ENCODE results near the gene FOXL3. TPM values are rescaled to one million over a fixed set of nuclear protein-coding genes. Genes with fewer than 3 reads are reported as not detected.
A peak's percentile ranks its signal among the peaks of the same experiment; 100 is the strongest.

The FOXL3 gene
- total and polyA plus RNA-seq, 2 donors from 2014 or later: not detected

DNA sequence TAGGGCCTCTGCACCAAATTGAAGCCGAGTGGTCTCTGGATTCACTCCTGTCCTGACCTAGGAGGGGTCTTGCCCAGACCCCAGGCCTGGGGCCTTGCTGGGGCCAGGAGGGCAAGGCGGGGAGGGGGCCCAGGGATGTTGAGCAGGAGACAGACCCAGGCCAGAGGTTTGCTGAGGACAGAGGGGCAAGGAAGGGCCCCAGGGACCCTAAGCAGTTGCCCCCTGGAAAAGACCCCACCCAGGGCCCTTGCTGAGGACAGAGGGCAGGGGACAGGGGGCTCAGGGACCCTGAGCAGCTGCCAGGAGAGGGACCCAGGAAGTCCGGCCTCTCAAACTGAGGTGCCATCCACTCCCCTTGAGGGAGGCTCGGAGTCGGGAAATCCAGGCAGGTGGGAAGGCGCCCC, 32.7 kb downstream of the FOXL3 start:
- intact Hi-C loops (cut with DNase I): loop anchor here (10.0 kb wide), 1 partner anchor 312 kb away; no protein-coding TSS in a partner anchor
- H3K9me3 ChIP-seq (ENCODE audit: control insufficient read depth in 2 of 3, insufficient read depth in 1 of 3, low read length in 3 of 3): peaks cover 0 to 5% (median 0%) of the 10 kb centered on the region in 3 donors
- H3K27me3 ChIP-seq (ENCODE audit: control insufficient read depth, insufficient read depth, low read length): no peaks in the 10 kb centered on the region
- peak overlapping the region in 1 of 3 donors; percentile 12 for H3K9ac ChIP-seq (ENCODE audit: low read length in 3 of 3)
- TF ChIP-seq, protein P1, sequence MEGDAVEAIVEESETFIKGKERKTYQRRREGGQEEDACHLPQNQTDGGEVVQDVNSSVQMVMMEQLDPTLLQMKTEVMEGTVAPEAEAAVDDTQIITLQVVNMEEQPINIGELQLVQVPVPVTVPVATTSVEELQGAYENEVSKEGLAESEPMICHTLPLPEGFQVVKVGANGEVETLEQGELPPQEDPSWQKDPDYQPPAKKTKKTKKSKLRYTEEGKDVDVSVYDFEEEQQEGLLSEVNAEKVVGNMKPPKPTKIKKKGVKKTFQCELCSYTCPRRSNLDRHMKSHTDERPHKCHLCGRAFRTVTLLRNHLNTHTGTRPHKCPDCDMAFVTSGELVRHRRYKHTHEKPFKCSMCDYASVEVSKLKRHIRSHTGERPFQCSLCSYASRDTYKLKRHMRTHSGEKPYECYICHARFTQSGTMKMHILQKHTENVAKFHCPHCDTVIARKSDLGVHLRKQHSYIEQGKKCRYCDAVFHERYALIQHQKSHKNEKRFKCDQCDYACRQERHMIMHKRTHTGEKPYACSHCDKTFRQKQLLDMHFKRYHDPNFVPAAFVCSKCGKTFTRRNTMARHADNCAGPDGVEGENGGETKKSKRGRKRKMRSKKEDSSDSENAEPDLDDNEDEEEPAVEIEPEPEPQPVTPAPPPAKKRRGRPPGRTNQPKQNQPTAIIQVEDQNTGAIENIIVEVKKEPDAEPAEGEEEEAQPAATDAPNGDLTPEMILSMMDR (IDR thresholded peaks at IDR 0.05; ENCODE audit: borderline replicate concordance, extremely low read depth, insufficient read depth): no peak
- H3K27ac ChIP-seq (ENCODE audit: low read depth in 2 of 2, low read length in 2 of 2): no peak overlapping the region
- H3K36me3 ChIP-seq (ENCODE audit: control insufficient read depth in 2 of 3, insufficient read depth in 3 of 3, low read length in 3 of 3): no peaks in the 10 kb centered on the region
- FAIRE-seq (no peak), DNase-seq (peak in 1 of 5 donors; percentile 68)
- no peak overlapping the region for H3K4me3 ChIP-seq (ENCODE audit: low read length in 3 of 3)
- peaks cover 3 to 27% (median 20%) of the 10 kb centered on the region in 3 donors for H3K4me1 ChIP-seq (ENCODE audit: control insufficient read depth in 2 of 3, insufficient read depth in 2 of 3, low read depth in 1 of 3, low read length in 3 of 3)

DNA sequence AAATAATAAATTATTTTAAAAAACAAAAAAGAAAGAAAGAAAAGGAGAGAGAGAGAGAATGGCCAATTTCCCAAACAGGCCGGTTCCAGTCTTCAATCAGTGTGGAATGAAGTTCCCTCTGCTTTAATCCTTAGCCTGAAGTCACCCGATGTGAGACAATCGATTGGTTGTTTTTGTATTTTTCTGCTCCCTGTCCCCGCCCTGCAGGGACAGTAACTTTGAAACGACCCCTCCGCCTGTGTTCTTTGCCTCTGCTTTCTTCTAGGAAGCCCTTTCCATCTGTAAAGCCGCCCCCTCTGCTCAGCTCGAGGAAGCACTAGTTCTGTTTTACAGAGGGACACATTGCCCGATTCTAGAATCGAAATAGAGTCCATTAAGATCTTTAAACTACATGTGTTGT, 33.4 kb downstream of the FOXL3 start:
- peak in 1 of 5 donors; percentile 25 for DNase-seq
- no peaks in the 10 kb centered on the region for H3K27me3 ChIP-seq (ENCODE audit: control insufficient read depth, insufficient read depth, low read length)
- H3K27ac ChIP-seq (ENCODE audit: low read depth in 2 of 2, low read length in 2 of 2): no peak overlapping the region
- H3K4me1 ChIP-seq (ENCODE audit: control insufficient read depth in 2 of 3, insufficient read depth in 2 of 3, low read depth in 1 of 3, low read length in 3 of 3): peaks cover 3 to 27% (median 20%) of the 10 kb centered on the region in 3 donors
- TF ChIP-seq, protein P1 (IDR thresholded peaks at IDR 0.05; ENCODE audit: borderline replicate concordance, extremely low read depth, insufficient read depth): no peak
- intact Hi-C loops (cut with DNase I): loop anchor here (10.0 kb wide), 1 partner anchor 311 kb away; no protein-coding TSS in a partner anchor
- FAIRE-seq: no peak
- H3K9me3 ChIP-seq (ENCODE audit: control insufficient read depth in 2 of 3, insufficient read depth in 1 of 3, low read length in 3 of 3): peaks cover 0 to 5% (median 0%) of the 10 kb centered on the region in 3 donors
- no peak overlapping the region for H3K9ac ChIP-seq (ENCODE audit: low read length in 3 of 3)
- no peaks in the 10 kb centered on the region for H3K36me3 ChIP-seq (ENCODE audit: control insufficient read depth in 2 of 3, insufficient read depth in 3 of 3, low read length in 3 of 3)
- H3K4me3 ChIP-seq (ENCODE audit: low read length in 3 of 3): no peak overlapping the region

DNA sequence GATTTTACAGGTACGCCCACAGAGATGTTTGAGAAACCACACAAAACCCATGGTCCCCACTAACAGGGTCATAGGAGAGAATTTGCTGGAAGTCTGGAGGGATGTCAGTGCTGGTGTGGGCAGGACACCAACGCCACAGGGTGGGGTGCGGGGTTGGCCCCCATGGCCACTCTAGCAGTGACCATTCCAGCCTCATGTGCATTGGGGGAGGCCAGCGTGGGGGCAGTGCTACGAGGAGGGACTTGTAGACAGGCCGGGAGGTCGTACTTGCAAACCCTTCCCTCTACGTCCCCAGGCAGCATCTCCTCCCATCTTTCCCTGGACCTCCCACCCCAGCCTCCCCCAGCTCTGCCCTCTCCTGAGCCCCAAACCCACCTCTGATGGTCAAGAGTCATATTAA, 34.0 kb downstream of the FOXL3 start:
- DNase-seq (peak in 2 of 5 donors; percentile 45 to 61), FAIRE-seq (no peak)
- Histone ChIP-seq H3K4me1 (ENCODE audit: control insufficient read depth in 2 of 3, insufficient read depth in 2 of 3, low read depth in 1 of 3, low read length in 3 of 3) (peaks cover 3 to 27% (median 20%) of the 10 kb centered on the region in 3 donors), H3K36me3 (ENCODE audit: control insufficient read depth in 2 of 3, insufficient read depth in 3 of 3, low read length in 3 of 3) (no peaks in the 10 kb centered on the region), H3K27ac (ENCODE audit: low read depth in 2 of 2, low read length in 2 of 2) (no peak overlapping the region), H3K9ac (ENCODE audit: low read length in 3 of 3) (no peak overlapping the region), H3K4me3 (ENCODE audit: low read length in 3 of 3) (no peak overlapping the region), H3K27me3 (ENCODE audit: control insufficient read depth, insufficient read depth, low read length) (no peaks in the 10 kb centered on the region), H3K9me3 (ENCODE audit: control insufficient read depth in 2 of 3, insufficient read depth in 1 of 3, low read length in 3 of 3) (peaks cover 0 to 5% (median 0%) of the 10 kb centered on the region in 3 donors)
- intact Hi-C loops (cut with DNase I): loop anchor here (10.0 kb wide), 1 partner anchor 311 kb away; no protein-coding TSS in a partner anchor
- TF ChIP-seq, protein P1 (IDR thresholded peaks at IDR 0.05; ENCODE audit: borderline replicate concordance, extremely low read depth, insufficient read depth): no peak

Data from kidney (tissue), 14 donors.